Mucosa of gallbladder (tissue), 1 donor: ENCODE results near the gene ELFN2. TPM values are rescaled to one million over a fixed set of nuclear protein-coding genes. Genes with fewer than 3 reads are reported as not detected.

Experiments
- DNase-seq: peaks from one replicate; pipeline ENCODE4 v3.0.0-alpha.2; 2020; ENCODE audit warnings: low spot score
- total RNA-seq: library from RNA; stranded (reverse); gene quantifications from one replicate; pipeline ENCODE4 v1.2.1, GENCODE V29; 2021
- donor health status: DM: no; HTN: no; CAD: no.

Gene ELFN2
- total RNA-seq, 1 donor from 2014 or later = 31.2 TPM

- no peak for DNase-seq
Observed at GRCh38 chr22:37357446-37358075, 69.7 kb downstream of the ELFN2 start.

DNA sequence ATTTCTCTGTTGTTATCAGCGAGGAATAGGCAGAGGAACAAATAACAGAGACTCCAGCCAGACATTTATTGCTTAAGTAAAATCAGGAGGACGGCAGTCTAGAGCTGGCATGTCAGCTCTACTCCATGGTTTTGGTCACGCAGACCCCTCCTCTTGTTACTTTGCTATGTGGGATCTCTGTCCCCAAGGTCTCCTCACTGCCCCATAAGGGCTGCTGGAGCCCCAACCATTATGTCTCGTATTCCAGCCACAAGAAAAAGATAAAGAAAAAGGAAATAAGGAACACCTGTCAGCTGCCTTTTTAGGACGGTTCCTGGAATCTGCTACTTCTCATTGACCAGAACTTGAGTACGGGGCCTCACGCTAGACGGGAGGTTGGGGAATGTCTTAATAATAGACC is 70.4 kb downstream of the ELFN2 start:
- no peak for DNase-seq

DNA sequence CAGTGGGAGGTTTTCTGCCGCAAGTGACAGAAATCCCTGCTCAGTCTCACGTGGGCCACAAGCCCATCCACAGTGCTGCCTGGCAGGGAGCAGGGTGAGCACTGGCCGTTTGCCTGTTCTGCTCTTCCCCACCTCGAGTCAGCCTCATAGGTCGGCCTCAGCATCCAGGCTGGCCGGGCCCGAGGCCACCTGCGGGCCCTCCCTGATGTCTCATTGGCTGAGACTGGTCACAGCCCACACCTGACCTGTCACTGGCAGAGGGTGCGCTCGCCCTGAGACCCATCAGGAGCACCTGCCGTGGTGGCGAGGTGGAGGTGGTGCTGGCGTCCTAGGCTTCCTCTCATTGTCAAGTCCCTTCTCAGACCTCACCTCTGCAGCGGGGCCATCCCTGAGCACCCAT is 72.1 kb downstream of the ELFN2 start:
- DNase-seq = no peak

DNA sequence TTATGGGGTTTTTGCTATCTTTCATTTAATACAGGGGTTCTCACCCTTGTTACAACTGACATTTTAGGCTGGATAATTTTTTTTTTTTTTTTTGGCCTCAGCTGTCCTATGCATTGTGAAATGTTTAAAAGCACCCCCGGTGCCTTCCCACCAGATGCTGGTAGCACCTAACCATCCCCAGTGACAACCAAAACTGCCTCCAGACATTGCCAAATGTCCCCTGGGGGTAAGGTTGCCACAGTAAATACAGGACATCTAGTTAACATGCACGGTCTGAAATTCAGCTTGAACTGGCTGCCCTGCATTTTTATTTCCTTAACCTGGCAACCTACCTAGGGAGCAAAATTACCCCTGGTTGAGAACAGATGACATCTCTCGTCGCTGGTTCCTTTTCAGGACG is 72.6 kb downstream of the ELFN2 start:
- no peak for DNase-seq

DNA sequence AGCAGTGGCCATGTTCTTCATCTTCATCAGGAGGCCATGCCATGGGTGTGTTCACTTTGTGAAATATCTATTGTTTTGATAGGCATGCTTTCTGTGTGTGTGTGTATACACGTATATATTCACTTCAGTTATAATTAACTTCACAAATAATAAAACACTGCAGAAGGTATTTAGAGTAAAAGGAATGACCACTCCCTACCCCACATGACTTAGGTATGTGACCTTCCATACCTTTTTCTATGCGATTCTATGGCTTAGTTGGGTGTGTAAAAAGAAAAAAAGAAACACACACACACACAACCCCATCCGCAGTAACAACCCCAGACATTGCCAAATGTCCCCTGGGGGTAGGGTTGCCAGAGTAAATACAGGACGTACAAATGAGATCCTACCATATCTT is 73.0 kb downstream of the ELFN2 start:
- DNase-seq = no peak

DNA sequence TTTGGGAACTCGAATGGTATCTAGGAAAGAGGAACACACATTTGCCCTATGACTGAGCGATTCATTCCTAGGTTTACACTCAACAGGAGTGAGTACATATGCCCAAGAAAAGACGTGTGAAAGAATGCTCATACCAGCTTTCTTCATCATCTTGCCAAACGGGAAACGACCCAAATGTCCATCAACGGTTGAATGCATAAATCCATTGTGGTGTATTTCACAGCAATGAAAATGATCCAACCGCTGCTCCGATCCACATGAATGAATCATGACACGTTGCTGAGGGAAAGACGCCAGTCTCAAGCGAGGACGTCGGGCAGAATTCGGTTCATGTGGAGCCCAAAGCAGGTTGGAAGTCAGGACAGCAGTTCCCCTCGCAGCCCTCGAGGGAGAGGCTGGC is 73.4 kb downstream of the ELFN2 start:
- no peak for DNase-seq

DNA sequence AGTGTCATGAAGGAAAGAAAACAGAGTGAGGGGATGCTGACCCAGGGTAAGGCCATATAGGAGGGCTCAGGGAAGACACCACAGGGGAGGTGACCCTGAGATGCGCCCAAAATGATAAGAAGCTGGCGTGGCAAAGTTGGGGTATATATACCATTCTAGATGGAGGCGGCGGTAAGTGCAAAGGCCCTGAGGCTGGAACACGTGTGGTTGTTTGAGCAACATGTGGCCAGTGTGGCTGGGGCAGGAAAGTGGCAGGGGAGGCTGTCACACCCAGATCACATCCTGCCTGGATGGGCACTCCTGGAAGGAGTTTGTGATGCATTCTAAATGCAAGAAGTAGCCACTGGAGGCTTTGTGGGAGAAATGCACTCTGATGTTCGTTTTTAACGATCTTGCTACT is 74.8 kb downstream of the ELFN2 start:
- DNase-seq = no peak

GRCh38 chr22:37351232-37351631 is 76.0 kb downstream of the ELFN2 start:
- no peak for DNase-seq

GRCh38 chr22:37349043-37349814 is 78.0 kb downstream of the ELFN2 start:
- no peak for DNase-seq

DNA sequence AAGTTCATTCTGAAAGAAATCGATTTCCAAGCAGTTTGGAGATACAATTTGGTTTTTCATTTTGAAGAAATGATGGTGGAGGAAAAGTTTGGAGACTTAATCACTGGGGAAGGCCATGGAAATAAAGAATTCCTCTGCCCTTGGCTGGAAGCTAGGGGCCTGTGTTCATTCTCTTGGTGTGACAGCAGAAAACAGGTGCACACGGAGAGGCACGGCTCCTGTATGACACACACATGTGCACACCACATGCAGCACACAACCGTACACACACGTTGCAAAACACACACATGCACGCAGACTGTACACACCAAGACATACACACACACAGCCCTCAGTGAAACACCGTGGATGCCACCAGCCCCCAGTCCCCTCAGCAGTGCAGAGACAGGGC is 80.8 kb downstream of the ELFN2 start:
- DNase-seq = no peak

DNA sequence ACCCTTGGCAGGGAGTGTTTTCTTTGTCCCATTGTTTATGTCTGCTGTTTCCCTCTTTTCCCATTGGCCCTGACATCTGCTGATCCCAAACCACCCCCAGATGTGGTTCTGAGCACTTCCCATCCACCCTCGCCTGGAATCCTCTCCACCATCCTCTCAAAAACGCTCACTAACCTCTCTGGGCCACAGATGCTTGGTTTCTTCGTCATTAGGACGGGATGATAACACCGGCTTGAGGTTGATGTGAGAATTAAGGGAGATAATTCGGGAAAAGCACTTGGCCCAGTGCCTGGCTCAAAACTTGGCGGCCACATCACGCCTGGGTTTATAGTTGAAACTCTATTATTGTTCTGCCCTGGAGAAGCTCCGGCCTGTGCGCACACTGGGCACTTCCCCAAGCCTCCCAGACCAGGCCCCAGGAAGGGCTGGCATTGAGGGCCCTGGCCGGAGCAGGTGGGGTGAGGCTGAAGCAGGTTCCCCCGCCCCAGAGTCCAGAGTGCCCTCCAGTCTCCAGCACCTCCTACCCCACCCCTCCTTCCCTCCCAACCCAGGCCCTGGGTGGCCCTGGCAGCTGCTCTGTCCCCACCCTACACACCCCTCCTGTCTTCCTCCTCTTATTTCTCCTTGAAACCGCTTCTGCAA is 81.3 kb downstream of the ELFN2 start:
- peak; percentile 51 for DNase-seq

DNA sequence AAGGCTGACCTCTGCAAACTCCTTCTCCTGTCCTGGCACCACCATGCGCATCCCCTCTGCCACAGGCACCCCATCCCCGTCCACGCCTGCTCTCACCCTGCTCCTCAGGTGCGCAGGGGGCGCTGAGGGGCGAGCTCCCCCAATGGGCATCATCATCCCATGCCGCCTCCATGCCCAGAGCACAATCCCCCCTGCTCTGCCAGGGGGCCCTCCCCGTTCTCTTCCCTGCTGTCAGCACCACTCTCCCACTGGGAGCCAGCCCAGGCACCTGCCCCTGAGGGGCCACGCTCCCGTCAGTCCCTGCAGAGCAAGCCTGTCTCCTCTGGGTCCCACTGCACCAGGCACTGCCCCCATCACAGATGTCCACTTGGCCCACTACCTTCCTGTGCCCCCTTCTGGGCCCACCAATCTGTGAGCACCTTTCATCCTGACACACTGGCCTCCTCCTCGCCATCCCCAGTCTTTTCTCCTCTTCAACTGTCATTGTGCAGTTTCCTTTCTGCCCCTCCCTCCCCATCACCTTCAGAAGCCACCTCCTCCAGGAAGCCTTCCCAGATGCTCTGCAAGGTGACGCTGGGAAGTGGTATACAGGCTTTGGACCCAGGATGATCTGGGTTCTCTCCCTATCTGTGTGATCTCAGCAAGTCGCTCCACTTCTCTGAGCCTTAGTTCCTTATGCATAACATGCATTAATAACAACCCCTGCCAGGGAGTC is 82.4 kb downstream of the ELFN2 start:
- no peak for DNase-seq

- no peak for DNase-seq
Observed at GRCh38 chr22:37343863-37344734, 83.2 kb downstream of the ELFN2 start.

- no peak for DNase-seq
Observed at GRCh38 chr22:37343348-37343747, 83.9 kb downstream of the ELFN2 start.

- no peak for DNase-seq
Observed at GRCh38 chr22:37342065-37342464, 85.2 kb downstream of the ELFN2 start.

- no peak for DNase-seq
Observed at GRCh38 chr22:37340331-37341262, 86.7 kb downstream of the ELFN2 start.

- no peak for DNase-seq
Observed at GRCh38 chr22:37338539-37339246, 88.6 kb downstream of the ELFN2 start.

GRCh38 chr22:37337204-37337943 is 89.9 kb downstream of the ELFN2 start:
- no peak for DNase-seq

DNA sequence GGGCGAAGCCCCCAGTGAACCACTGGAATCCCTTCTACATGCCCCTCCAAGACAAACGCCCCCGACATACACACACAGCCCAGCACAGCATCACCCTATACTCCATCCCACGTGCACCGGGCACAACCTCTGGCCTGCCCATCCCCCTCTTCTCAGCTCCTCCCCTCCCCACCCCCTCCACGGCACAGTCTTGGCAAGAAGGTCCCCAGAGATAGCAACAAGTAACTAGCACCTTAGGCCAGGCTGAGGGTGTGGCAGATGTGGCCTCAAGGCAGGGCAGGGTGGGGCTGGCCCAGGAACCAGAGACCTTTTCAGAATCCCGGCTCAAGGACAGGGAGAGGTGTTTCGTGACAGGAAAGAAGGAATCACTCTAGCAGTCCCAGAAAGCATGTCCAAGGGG is 90.7 kb downstream of the ELFN2 start:
- peak; percentile 47 for DNase-seq
